Activated T-helper 1 cell treated with anti-CD3 and anti-CD28 coated beads, Interleukin-12 subunit alpha, Interleukin-12 subunit beta, Interleukin-2, Interleukin-4 antibody, amounts not matched to agents 30 ng/mL and 10 ng/mL and 1 ng/mL, durations not matched to agents 14 hours and 24 hours and 36 hours (primary cell): ENCODE results near the gene RET. TPM values are rescaled to one million over a fixed set of nuclear protein-coding genes. Genes with fewer than 3 reads are reported as not detected.

Source experiments
- DNase-seq: peaks from one replicate; pipeline ENCODE4 v3.0.0; 2021; ENCODE audit warnings: low spot score
- H3K27ac Mint-ChIP-seq: one replicate; pipeline ENCODE4 v1.8.0; 2021; ENCODE audit warnings: mild to moderate bottlenecking, mixed read lengths
- H3K27me3 Mint-ChIP-seq: one replicate; pipeline ENCODE4 v1.8.0; 2022; ENCODE audit warnings: mild to moderate bottlenecking, moderate library complexity, mixed read lengths; ENCODE audit not compliant: insufficient read depth
- H3K36me3 Mint-ChIP-seq: one replicate; pipeline ENCODE4 v1.8.0; 2021; ENCODE audit warnings: low read depth, mixed read lengths
- H3K4me1 Mint-ChIP-seq: one replicate; pipeline ENCODE4 v1.8.0; 2021; ENCODE audit warnings: low read depth, mixed read lengths
- H3K4me3 Mint-ChIP-seq: one replicate; pipeline ENCODE4 v1.8.0; 2021; ENCODE audit warnings: mild to moderate bottlenecking, moderate library complexity, mixed read lengths
- H3K9me3 Mint-ChIP-seq: one replicate; pipeline ENCODE4 v1.8.0; 2021; ENCODE audit warnings: mixed read lengths
- intact Hi-C: fragments of 100-400 bp; cut with micrococcal nuclease; formaldehyde crosslinking; loops from one replicate; pipeline ENCODE4 v1.15.1; 2024
- total RNA-seq: library from RNA; stranded (reverse); gene quantifications from 2 replicates; pipeline ENCODE4 v1.2.3, GENCODE V29; 2022

The RET gene
- total RNA-seq, 1 donor from 2014 or later = 0.31 TPM

- DNase-seq = no peak
- no peaks in the 10 kb centered on the region for H3K4me1 Mint-ChIP-seq
- H3K9me3 Mint-ChIP-seq = no peaks in the 10 kb centered on the region
- no peak overlapping the region for H3K27ac Mint-ChIP-seq
- H3K4me3 Mint-ChIP-seq = no peak overlapping the region
- intact Hi-C loops = no loop called here
- no peaks in the 10 kb centered on the region for H3K27me3 Mint-ChIP-seq
- H3K36me3 Mint-ChIP-seq = no peaks in the 10 kb centered on the region
These were observed 28.4 kb upstream of the RET start for GRCh38 chr10:43048301-43049051.

- Mint-ChIP-seq H3K36me3 (no peaks in the 10 kb centered on the region), H3K4me1 (no peaks in the 10 kb centered on the region), H3K27me3 (peaks cover 2% of the 10 kb centered on the region), H3K27ac (no peak overlapping the region), H3K9me3 (no peaks in the 10 kb centered on the region), H3K4me3 (no peak overlapping the region)
- DNase-seq = no peak
- intact Hi-C loops = no loop called here
These were observed 27.8 kb upstream of the RET start for GRCh38 chr10:43049081-43049551.

- intact Hi-C loops = no loop called here
- H3K27ac Mint-ChIP-seq = no peak overlapping the region
These were observed 26.9 kb upstream of the RET start for GRCh38 chr10:43050011-43050410.

GRCh38 chr10:43053825-43054224, 23.0 kb upstream of the RET start:
- intact Hi-C loops = no loop called here
- Mint-ChIP-seq H3K9me3 (no peaks in the 10 kb centered on the region), H3K27ac (no peak overlapping the region), H3K36me3 (no peaks in the 10 kb centered on the region), H3K27me3 (peaks cover 4% of the 10 kb centered on the region), H3K4me1 (no peaks in the 10 kb centered on the region), H3K4me3 (no peak overlapping the region)
- DNase-seq = no peak

More at GRCh38 chr10:43050011-43050410, 26.9 kb upstream of the RET start:
- no peaks in the 10 kb centered on the region for H3K36me3 Mint-ChIP-seq
- no peak overlapping the region for H3K4me3 Mint-ChIP-seq
- DNase-seq = no peak
- peaks cover 4% of the 10 kb centered on the region for H3K27me3 Mint-ChIP-seq
- H3K9me3 Mint-ChIP-seq = no peaks in the 10 kb centered on the region
- H3K4me1 Mint-ChIP-seq = no peaks in the 10 kb centered on the region

GRCh38 chr10:43054593-43054992, 22.3 kb upstream of the RET start:
- Mint-ChIP-seq H3K27ac (no peak overlapping the region), H3K4me1 (no peaks in the 10 kb centered on the region), H3K36me3 (no peaks in the 10 kb centered on the region), H3K27me3 (peaks cover 4% of the 10 kb centered on the region), H3K4me3 (no peak overlapping the region), H3K9me3 (no peaks in the 10 kb centered on the region)
- DNase-seq = no peak
- intact Hi-C loops = no loop called here

GRCh38 chr10:43055217-43055616, 21.7 kb upstream of the RET start:
- no peak for DNase-seq
- no peaks in the 10 kb centered on the region for H3K4me1 Mint-ChIP-seq
- H3K27ac Mint-ChIP-seq = no peak overlapping the region
- no peaks in the 10 kb centered on the region for H3K9me3 Mint-ChIP-seq
- intact Hi-C loops = no loop called here
- H3K36me3 Mint-ChIP-seq = no peaks in the 10 kb centered on the region
- H3K27me3 Mint-ChIP-seq = peaks cover 4% of the 10 kb centered on the region
- no peak overlapping the region for H3K4me3 Mint-ChIP-seq

GRCh38 chr10:43055991-43056567, 20.8 kb upstream of the RET start:
- H3K27me3 Mint-ChIP-seq = peaks cover 4% of the 10 kb centered on the region
- no peak for DNase-seq
- intact Hi-C loops = no loop called here
- H3K4me3 Mint-ChIP-seq = no peak overlapping the region
- no peaks in the 10 kb centered on the region for H3K36me3 Mint-ChIP-seq
- no peak overlapping the region for H3K27ac Mint-ChIP-seq
- H3K9me3 Mint-ChIP-seq = no peaks in the 10 kb centered on the region
- no peaks in the 10 kb centered on the region for H3K4me1 Mint-ChIP-seq

GRCh38 chr10:43056568-43057011, 20.3 kb upstream of the RET start:
- intact Hi-C loops = no loop called here

GRCh38 chr10:43057231-43057711, 19.6 kb upstream of the RET start:
- intact Hi-C loops = no loop called here
- DNase-seq = no peak
- peaks cover 4% of the 10 kb centered on the region for H3K27me3 Mint-ChIP-seq
- H3K4me3 Mint-ChIP-seq = no peak overlapping the region
- H3K4me1 Mint-ChIP-seq = no peaks in the 10 kb centered on the region
- H3K36me3 Mint-ChIP-seq = no peaks in the 10 kb centered on the region
- H3K9me3 Mint-ChIP-seq = no peaks in the 10 kb centered on the region
- H3K27ac Mint-ChIP-seq = no peak overlapping the region

More at GRCh38 chr10:43056568-43057011, 20.3 kb upstream of the RET start:
- peaks cover 4% of the 10 kb centered on the region for H3K27me3 Mint-ChIP-seq
- H3K4me1 Mint-ChIP-seq = no peaks in the 10 kb centered on the region
- H3K9me3 Mint-ChIP-seq = no peaks in the 10 kb centered on the region
- H3K27ac Mint-ChIP-seq = no peak overlapping the region
- H3K36me3 Mint-ChIP-seq = no peaks in the 10 kb centered on the region
- no peak overlapping the region for H3K4me3 Mint-ChIP-seq
- no peak for DNase-seq

- H3K27ac Mint-ChIP-seq = no peak overlapping the region
- H3K27me3 Mint-ChIP-seq = peaks cover 4% of the 10 kb centered on the region
- no peaks in the 10 kb centered on the region for H3K36me3 Mint-ChIP-seq
- DNase-seq = no peak
- no peaks in the 10 kb centered on the region for H3K9me3 Mint-ChIP-seq
- H3K4me1 Mint-ChIP-seq = no peaks in the 10 kb centered on the region
- intact Hi-C loops = no loop called here
- H3K4me3 Mint-ChIP-seq = no peak overlapping the region
These were observed 19.0 kb upstream of the RET start for GRCh38 chr10:43057831-43058340.

- intact Hi-C loops = no loop called here
- Mint-ChIP-seq H3K27me3 (peaks cover 2% of the 10 kb centered on the region), H3K36me3 (no peaks in the 10 kb centered on the region), H3K4me1 (no peaks in the 10 kb centered on the region), H3K4me3 (no peak overlapping the region), H3K9me3 (no peaks in the 10 kb centered on the region), H3K27ac (no peak overlapping the region)
- DNase-seq = no peak
These were observed 18.0 kb upstream of the RET start for GRCh38 chr10:43058716-43059335.

- Mint-ChIP-seq H3K4me1 (no peaks in the 10 kb centered on the region), H3K27me3 (peaks cover 2% of the 10 kb centered on the region), H3K27ac (no peak overlapping the region), H3K9me3 (no peaks in the 10 kb centered on the region), H3K36me3 (no peaks in the 10 kb centered on the region), H3K4me3 (no peak overlapping the region)
- intact Hi-C loops = no loop called here
- DNase-seq = no peak
These were observed 17.5 kb upstream of the RET start for GRCh38 chr10:43059336-43059720.

- H3K36me3 Mint-ChIP-seq = no peaks in the 10 kb centered on the region
- H3K27ac Mint-ChIP-seq = no peak overlapping the region
- DNase-seq = no peak
- H3K27me3 Mint-ChIP-seq = peaks cover under 1% of the 10 kb centered on the region
- H3K9me3 Mint-ChIP-seq = no peaks in the 10 kb centered on the region
- intact Hi-C loops = no loop called here
- no peaks in the 10 kb centered on the region for H3K4me1 Mint-ChIP-seq
- no peak overlapping the region for H3K4me3 Mint-ChIP-seq
These were observed 17.0 kb upstream of the RET start for GRCh38 chr10:43059828-43060227.
